GM19240 (cell line): ENCODE measurements around the gene SLC29A3.
"Not testable (repeated sequence)": the region's sequence is repeated elsewhere in the genome, so short reads cannot be mapped to it uniquely, and the experiment has no call there.

ENCODE experiments used
- DNase-seq: peaks from one replicate; pipeline ENCODE4 v3.0.0; 2011; ENCODE audit warnings: low spot score; ENCODE audit not compliant: insufficient read length

SLC29A3 gene

DNA sequence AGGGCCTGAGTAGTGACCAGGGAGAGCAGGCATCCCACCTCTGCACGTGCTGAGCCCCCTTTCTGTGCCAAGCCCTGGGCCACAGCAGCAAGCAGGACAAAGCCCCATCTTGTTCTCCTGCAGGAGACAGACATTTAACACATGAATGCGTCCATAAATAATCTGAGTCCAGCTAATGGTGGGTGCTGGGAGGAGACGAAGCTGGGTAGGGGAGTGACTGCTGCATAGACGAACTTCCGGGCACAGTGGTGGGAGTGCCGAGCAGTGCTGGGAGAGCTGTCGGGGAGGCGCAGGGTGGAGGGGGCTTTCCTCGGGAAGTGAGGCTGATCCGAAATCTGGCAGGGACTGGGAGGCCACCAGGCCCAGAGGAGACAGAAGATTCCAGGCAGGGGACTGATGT is 35.2 kb upstream of the SLC29A3 start:
- no peak for DNase-seq

DNA sequence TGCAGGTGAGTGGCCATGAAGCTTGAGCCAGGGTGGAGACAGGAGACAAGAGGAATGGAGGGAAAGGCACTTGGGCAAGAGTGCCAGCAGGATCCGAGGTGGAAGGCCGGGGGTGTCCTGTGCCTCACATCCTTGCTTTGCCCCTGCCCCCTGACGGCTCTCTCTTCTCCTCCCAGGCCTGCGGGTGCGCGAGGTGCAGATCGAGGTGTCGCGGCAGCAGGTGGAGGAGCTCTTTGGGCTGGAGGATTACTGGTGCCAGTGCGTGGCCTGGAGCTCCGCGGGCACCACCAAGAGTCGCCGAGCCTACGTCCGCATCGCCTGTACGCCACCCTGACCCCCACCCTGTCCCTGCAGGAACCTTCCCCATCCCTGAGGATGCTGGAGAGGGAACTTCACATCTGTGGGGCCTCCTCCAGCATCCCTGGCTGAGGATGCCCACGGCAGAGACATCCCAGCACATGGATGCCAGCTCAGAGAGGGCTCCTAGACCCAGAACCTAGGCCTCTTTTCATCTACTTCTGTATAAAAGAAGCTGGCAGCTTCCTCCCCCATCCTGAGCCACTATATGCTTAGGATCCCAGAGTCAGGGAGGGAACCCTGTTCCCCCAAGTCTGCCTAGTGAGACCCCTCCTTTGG is 34.4 kb upstream of the SLC29A3 start:
- DNase-seq: no peak

DNA sequence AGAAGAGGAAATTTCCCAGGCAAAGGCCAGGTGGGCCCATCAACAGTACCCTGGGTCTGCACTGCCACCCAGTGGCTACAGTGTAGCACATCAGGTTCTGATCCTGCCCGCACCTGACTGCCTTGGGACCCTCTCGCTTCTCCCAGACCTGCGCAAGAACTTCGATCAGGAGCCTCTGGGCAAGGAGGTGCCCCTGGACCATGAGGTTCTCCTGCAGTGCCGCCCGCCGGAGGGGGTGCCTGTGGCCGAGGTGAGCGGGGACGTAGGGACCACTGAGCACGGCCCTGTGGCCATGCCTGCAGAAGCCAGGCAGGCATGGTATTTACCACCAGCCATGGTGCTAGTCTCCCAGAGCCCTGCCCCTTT is 33.9 kb upstream of the SLC29A3 start:
- DNase-seq: peak; percentile 48

DNA sequence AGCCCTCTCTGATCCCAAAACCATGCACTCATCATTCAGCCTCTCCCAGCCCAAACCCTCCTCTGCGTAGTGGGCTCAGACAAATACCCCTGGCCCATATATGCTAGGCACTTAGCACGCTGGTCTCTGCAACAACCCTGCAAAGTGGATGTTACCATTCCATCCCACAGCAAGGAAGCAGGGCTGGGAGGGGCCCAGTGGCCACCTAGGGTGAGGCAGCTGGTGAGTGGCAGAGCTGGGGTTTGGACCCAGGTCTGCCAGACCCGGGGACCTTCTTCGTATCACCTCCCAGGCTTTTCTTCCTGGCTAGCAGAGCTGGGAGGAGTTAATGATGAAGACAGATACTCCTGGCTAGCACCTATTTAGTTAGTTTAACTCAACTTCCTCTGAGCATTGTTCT is 33.1 kb upstream of the SLC29A3 start:
- DNase-seq: no peak

DNA sequence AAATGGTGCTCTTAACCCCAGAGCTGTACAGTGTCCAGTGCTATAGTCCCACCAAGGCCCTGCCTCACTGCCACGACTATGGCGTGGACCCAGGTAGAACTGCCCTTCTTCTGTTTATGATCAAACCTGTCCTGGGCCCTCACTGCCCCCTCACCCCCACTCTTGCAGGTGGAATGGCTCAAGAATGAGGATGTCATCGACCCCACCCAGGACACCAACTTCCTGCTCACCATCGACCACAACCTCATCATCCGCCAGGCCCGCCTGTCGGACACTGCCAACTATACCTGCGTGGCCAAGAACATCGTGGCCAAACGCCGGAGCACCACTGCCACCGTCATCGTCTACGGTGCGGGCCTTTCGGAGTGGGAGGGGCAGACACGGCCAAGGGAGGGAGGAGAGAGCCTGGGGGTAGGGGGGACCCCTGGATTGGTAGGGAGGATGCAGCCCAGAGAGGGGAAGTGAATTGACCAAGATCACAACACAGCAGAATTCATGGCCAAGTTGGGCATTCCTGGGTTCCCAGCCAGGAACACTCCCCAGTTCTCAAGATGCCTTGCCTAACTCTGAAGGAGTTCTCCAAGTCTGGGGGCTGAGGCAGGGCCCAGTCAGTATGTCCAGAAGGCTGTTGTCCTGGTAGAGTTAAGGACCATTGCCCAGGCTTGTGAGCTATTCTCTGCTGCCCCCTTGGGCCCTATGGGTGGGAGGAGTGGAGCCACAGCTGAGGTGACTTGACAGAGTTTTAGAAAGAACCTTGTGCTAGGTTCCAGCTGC is 32.4 kb upstream of the SLC29A3 start:
- DNase-seq: no peak

DNA sequence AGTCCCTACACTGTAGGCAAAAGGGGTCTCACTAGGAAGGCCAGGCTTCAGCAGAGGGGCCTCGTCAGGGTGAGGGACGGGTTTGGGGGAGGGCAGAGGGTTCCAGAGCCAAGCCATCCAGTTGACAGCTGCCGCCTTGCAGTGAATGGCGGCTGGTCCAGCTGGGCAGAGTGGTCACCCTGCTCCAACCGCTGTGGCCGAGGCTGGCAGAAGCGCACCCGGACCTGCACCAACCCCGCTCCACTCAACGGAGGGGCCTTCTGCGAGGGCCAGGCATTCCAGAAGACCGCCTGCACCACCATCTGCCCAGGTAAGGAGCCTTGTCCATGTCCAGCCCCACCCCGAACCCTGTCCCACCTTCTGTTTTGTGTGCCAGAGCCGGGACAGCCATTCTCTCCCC is 31.6 kb upstream of the SLC29A3 start:
- no peak for DNase-seq

DNA sequence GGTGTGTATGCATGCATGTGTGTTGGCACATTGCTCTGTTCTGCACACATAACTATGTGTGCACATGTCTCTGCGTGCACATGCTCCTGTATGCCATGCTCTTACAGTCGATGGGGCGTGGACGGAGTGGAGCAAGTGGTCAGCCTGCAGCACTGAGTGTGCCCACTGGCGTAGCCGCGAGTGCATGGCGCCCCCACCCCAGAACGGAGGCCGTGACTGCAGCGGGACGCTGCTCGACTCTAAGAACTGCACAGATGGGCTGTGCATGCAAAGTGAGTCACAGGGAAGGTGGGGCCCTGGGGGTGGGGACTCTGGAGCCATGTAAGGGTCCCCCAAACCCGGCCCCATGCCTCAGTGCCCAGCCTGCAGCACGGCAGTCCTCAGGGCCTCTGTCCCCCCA is 30.6 kb upstream of the SLC29A3 start:
- no peak for DNase-seq

DNA sequence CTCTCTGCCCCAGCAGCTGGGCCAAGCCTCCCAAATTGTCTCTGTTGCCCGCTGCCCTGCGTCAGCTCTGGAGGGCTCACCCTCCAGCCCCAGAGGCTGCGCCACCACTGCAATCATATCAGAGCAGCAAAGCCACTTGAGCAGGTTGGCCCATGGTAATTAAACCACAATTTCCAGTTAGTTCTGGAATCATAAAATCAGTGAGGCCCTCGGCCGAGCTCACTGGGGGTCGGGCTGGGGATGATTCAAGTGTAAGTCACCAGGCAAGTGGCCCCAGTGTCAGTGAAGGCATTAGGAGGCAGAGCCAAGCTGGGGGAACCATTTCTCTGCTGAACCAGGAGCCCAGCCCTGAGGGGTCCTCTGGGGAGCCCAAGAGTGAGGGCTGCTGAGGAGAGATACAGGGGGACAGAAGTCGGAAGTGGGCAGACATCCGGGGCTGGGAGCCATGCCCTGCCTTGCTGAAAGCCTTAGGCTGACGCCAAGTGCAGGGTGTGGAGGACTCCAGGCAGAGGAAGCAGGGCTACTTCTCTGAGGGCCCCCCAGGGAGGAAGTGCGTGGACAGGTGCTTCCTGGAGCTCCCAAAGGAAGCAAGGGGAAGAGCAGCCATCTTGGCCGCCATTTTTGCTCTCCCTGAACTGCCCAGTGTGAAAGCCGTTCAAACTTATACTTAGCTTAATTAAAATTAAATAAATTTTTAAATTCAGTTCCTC is 29.5 kb upstream of the SLC29A3 start:
- no peak for DNase-seq

DNA sequence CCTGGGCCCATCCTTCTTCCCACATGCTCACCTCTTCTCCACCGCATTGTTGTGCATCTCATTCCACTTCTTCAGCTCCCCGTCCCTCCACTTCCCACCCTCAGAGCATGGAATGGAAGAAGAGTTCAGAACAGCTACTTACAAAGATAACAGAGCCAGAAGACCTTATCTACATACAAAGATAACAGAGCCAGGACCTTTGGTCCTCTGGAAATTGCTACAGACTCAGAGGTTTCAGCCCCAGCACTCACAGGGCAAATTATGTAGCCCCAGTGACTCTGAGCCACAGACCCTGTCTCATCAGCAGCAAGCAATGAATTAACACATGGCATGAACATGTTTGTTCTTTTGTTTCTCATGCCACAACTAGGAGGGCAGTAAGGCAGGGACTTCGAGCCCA is 28.7 kb upstream of the SLC29A3 start:
- no peak for DNase-seq

DNA sequence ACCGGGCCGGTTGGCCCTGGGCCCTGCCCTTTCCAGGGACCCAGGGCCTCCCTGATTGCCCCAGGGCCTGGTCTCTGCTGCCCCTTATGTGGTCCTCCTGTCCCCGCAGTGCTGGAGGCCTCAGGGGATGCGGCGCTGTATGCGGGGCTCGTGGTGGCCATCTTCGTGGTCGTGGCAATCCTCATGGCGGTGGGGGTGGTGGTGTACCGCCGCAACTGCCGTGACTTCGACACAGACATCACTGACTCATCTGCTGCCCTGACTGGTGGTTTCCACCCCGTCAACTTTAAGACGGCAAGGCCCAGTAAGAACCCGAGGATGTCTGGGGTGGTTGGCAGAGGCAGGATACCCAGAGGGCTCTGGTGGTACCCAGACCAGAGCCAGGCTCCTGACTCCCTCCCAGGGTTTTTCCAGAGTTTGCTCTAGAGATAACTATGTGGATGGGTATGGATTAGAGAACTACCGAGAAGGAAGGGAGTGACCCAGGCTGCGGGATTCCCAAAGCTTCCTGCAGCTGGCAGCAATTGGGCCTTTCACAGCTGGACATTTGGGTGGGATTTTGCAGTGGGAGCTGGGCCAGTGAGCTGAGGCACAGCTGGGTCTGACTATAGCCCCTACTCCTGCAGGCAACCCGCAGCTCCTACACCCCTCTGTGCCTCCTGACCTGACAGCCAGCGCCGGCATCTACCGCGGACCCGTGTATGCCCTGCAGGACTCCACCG is 28.1 kb upstream of the SLC29A3 start:
- DNase-seq: no peak

DNA sequence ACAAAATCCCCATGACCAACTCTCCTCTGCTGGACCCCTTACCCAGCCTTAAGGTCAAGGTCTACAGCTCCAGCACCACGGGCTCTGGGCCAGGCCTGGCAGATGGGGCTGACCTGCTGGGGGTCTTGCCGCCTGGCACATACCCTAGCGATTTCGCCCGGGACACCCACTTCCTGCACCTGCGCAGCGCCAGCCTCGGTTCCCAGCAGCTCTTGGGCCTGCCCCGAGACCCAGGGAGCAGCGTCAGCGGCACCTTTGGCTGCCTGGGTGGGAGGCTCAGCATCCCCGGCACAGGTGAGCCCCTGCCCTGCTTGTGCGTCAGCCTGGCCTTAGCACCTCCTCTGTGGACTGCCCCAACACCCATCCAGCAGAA is 27.5 kb upstream of the SLC29A3 start:
- no peak for DNase-seq

DNA sequence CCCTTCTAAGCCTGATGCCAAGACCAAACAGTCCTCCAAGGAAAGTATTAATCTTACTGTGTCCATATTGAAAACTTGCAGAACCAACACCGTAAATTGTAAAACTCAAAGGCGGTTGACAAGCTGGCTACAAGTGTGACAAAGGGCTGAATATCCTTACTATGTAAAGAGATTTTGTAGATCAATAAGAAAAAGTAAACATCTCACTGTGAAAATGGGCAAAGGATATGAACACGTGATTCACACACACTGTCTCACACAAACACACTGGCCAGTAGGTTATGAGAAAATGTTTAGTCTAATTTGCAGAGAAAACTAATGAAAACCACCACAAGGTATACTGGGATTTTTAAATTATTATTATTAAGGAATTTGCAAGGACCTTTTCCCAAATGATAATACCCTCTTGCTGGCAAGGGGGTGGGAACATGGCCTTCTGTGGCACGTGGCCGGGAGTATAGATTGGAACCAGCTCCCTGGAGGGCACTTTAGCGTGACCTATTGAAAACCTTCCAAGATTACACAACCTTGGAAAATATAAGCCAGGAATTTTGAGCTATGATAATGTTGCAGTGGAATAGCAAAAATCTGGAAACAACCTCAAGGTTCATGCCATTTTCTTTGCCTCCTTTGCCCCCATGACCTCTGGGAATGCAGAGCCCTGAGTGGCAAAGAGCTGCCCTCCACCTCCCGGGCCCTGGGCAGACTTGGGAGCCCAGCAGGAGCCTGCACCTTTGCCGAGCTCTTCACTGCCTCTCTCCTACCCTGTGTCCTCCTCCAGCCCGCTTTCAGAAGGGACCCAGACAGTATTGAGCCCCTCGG is 26.2 kb upstream of the SLC29A3 start:
- no peak for DNase-seq

DNA sequence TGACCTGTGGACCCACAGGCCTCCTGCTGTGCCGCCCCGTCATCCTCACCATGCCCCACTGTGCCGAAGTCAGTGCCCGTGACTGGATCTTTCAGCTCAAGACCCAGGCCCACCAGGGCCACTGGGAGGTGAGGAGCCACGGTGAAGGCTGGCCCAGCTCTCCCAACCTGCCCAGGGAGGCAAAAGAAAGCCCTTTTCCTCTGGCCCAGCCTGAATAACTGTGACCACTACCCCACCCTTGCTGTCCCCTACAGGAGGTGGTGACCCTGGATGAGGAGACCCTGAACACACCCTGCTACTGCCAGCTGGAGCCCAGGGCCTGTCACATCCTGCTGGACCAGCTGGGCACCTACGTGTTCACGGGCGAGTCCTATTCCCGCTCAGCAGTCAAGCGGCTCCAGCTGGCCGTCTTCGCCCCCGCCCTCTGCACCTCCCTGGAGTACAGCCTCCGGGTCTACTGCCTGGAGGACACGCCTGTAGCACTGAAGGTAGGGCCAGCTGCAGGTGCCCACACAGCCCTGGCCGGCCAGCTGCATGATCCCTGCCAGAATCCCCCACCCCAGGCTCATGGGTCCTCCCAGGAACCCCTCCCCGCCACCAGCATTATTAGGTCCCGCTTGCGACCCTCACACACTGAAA is 25.5 kb upstream of the SLC29A3 start:
- no peak for DNase-seq

DNA sequence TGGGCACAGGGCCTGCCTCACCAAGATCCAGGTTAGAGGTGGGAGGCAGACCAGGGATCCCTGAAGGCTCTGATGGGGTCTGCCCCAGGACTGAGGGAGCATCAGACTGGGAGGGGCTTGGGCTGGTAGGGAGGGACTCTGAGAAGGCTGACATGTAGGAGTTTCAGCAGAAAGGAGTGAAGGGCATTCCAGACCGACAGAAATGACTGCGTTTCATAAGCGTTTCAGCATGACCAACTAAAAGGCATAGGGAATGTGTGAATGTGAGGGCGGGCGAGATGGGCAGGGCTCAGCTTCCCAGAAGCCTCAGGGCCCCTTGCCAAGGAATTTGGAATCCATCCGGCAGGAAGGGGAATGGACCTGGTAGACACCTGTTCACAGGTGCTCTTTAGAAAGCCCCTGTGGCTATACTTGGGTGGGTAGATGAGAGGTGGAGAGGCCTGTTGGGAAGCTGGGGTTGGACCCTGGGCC is 24.9 kb upstream of the SLC29A3 start:
- DNase-seq: no peak

DNA sequence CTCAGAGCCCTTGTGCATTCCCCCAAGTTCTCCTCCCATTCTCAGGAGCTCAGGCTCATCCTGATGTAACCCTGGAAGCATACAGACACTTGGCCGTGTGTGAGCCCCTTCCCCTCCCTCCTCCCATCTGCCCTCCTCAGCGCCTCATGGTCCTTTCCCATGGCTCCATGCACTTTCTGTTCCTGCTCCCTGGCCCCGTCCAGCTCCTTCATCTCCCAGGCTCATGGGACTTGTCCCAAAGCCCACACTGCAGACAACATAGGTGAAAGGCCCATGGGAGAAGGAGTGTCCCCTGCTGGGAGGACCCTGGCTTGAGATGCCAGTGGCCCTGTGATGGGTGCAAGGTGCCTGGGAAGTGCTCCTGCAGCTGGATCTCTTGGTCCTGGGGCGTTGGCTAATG is 24.2 kb upstream of the SLC29A3 start:
- DNase-seq: no peak

DNA sequence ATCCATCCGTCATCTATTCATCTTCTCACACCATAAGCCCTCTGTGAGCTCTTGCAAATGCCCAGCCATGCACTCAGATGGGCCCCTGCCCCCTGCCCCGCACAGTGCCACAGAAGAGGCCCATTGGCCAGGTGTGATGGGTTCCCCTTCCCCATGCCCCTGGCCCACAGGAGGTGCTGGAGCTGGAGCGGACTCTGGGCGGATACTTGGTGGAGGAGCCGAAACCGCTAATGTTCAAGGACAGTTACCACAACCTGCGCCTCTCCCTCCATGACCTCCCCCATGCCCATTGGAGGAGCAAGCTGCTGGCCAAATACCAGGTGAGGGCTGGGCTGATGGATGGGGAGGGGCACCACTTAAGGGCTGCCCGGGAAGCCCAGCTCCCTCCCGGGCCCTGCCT is 23.4 kb upstream of the SLC29A3 start:
- DNase-seq: no peak

DNA sequence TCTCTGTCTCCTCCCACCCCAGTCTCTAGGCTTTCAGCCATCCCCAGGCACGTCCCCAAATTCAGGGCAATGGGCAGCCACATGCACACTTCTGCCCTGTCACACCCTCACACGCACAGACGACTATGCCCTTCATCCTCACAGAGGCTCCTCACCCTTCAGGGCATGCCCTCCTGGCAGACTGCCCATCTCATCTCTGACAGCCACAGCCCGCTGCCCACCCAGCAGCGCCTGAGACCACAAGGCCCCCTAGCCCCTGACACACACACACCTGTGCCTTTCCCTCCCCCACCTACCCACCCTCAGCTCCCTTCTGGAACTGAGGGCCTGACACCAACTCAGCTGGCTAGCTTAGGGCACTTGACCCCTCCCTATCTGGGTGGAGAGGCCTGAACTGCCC is 23.0 kb upstream of the SLC29A3 start:
- DNase-seq: no peak

DNA sequence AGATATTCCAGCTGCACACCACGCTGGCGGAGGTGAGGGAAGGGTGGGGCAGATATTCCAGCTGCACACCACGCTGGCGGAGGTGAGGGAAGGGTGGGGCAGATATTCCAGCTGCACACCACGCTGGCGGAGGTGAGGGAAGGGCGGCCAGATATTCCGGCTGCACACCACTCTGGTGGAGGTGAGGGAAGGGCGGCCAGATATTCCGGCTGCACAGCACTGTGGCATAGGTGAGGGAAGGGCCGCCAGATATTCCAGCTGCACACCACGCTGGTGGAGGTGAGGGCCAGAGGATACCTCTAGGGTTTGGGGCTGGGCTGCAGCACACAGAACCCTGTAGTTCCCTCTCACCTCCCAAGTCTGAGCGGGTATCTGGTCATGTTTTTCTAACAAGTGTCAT is 22.2 kb upstream of the SLC29A3 start:
- not testable (repeated sequence) for DNase-seq

DNA sequence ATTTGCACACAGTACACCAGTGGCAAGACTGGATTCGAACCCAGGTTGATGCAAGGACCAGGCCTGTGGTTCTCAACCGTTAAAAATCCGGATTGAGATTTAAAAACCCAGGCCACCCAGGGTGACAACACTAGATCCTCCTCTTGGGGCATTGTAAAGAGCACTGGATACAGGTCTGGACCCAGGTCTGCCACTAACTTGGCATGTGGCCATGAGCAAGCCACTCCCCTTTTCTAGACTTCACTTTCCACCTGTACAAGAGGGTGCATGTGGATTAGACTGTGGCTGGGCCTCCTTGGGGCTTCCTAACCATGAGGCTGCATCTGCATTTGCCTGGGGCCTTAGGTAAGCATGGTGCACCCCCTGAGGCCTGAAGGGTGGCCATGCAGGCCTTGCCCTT is 21.7 kb upstream of the SLC29A3 start:
- DNase-seq: no peak

DNA sequence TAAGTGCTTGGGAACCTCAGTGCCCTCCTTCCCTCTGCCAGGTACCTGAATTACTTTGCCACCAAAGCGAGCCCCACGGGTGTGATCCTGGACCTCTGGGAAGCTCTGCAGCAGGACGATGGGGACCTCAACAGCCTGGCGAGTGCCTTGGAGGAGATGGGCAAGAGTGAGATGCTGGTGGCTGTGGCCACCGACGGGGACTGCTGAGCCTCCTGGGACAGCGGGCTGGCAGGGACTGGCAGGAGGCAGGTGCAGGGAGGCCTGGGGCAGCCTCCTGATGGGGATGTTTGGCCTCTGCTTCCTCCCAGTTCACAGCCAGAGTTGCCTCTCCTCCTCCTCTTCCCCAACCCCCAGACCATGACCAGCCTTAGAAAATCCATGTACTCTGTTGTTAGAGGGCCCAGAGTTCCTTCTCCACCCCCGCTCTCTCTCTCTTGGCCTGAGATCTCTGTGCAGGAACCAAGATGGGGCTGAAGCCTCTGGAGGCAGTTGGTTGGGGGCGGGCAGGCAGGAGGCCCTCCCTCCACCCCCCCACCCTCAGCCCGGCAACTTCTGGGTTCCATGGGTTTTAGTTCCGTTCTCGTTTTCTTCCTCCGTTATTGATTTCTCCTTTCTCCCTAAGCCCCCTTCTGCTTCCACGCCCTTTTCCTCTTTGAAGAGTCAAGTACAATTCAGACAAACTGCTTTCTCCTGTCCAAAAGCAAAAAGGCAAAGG is 19.8 kb upstream of the SLC29A3 start:
- no peak for DNase-seq
